Measurements from ENCODE around the gene KCP.

GRCh38 chr7:128852537-128853254 is 57.8 kb downstream of the KCP start:
- TF ChIP-seq, protein P1, sequence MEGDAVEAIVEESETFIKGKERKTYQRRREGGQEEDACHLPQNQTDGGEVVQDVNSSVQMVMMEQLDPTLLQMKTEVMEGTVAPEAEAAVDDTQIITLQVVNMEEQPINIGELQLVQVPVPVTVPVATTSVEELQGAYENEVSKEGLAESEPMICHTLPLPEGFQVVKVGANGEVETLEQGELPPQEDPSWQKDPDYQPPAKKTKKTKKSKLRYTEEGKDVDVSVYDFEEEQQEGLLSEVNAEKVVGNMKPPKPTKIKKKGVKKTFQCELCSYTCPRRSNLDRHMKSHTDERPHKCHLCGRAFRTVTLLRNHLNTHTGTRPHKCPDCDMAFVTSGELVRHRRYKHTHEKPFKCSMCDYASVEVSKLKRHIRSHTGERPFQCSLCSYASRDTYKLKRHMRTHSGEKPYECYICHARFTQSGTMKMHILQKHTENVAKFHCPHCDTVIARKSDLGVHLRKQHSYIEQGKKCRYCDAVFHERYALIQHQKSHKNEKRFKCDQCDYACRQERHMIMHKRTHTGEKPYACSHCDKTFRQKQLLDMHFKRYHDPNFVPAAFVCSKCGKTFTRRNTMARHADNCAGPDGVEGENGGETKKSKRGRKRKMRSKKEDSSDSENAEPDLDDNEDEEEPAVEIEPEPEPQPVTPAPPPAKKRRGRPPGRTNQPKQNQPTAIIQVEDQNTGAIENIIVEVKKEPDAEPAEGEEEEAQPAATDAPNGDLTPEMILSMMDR (optimal IDR thresholded peaks at IDR 0.05 in 1 of 3, IDR thresholded peaks at IDR 0.05 in 1 of 3, conservative IDR thresholded peaks at IDR 0.05 in 1 of 3; ENCODE audit: extremely low read depth in 1 of 3, insufficient read depth in 2 of 3, low read length in 3 of 3), result no peak
- no peak for TF ChIP-seq EZH2 (IDR thresholded peaks at IDR 0.05; ENCODE audit: low read length)

Measured in keratinocyte (primary cell).